Tibial nerve (tissue), 4 donors: Measurements from ENCODE around the gene ZFR.

ENCODE experiments used
- EP300 ChIP-seq, 2 donors: sonication (generic); formaldehyde crosslinking; IDR thresholded peaks; one replicate each; pipeline ENCODE4 v1.6.1; 2017; ENCODE audit warnings: antibody characterized with exemption in 2 of 2, mild to moderate bottlenecking in 1 of 2
- POLR2A ChIP-seq, 2 donors: fragments of 450-650 bp; IDR thresholded peaks; one replicate each; pipeline ENCODE4 v1.6.1; 2017; ENCODE audit warnings: antibody characterized with exemption in 2 of 2, mild to moderate bottlenecking in 2 of 2, moderate library complexity in 2 of 2
- TF ChIP-seq, protein P1 (sequence below), 5 experiments: fragments of 200-600 bp in 3 of 5; fragments of 450-650 bp in 2 of 5; sonication (generic) in 3 of 5; IDR thresholded peaks; one replicate each; pipeline ENCODE4 v1.5.1; 2016 to 2019; ENCODE audit warnings: antibody characterized with exemption in 5 of 5, mild to moderate bottlenecking in 3 of 5, moderate library complexity in 2 of 5

DNA sequence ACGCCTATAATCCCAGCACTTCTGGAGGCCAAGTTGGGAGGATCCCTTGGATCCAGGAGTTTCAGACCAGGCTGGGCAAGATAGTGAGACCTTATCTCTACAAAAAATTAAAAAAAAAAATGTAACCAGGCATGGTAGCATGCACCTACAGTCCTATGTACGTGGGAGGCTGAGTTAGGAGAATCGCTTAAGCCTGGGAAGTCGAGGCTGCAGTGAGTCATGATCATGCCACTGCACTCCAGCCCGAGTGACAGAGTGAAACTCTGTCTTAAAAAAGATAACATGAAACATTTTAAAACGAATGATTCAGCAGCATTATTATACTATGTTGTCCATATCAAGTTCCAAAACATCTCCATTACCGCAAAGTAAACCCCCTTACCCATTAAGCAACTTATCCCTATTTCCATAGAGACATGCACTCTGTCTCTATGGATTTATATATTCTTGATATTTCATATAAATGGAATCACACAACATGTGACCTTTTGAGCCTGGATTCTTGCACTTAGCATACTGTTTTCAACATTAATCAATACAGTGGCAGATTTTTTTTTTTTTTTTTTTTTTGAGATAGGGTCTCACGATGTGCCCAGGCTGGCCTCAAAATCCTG, 74.9 kb downstream of the ZFR start:
- TF ChIP-seq, protein P1, sequence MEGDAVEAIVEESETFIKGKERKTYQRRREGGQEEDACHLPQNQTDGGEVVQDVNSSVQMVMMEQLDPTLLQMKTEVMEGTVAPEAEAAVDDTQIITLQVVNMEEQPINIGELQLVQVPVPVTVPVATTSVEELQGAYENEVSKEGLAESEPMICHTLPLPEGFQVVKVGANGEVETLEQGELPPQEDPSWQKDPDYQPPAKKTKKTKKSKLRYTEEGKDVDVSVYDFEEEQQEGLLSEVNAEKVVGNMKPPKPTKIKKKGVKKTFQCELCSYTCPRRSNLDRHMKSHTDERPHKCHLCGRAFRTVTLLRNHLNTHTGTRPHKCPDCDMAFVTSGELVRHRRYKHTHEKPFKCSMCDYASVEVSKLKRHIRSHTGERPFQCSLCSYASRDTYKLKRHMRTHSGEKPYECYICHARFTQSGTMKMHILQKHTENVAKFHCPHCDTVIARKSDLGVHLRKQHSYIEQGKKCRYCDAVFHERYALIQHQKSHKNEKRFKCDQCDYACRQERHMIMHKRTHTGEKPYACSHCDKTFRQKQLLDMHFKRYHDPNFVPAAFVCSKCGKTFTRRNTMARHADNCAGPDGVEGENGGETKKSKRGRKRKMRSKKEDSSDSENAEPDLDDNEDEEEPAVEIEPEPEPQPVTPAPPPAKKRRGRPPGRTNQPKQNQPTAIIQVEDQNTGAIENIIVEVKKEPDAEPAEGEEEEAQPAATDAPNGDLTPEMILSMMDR (IDR thresholded peaks at IDR 0.05), result no peak
- TF ChIP-seq POLR2A (IDR thresholded peaks at IDR 0.05) (no peak), EP300 (IDR thresholded peaks at IDR 0.05) (no peak)
